PC-9 (cell line): ENCODE data around the gene PRKCA.

Source experiments
- CTCF ChIP-seq: fragments of 200-600 bp; sonication (generic); conservative IDR thresholded peaks from 2 replicates; pipeline ENCODE4 v1.6.1; 2017; ENCODE audit warnings: mixed run types, antibody characterized with exemption, mild to moderate bottlenecking, moderate library complexity
- EZH2 ChIP-seq: fragments of 200-600 bp; sonication (generic); IDR thresholded peaks from 2 replicates; pipeline ENCODE4 v1.8.0; 2017; ENCODE audit warnings: antibody characterized with exemption, low read depth

- no peak for TF ChIP-seq EZH2
- TF ChIP-seq CTCF = no peak
Measured at GRCh38 chr17:66560691-66561090, 258.3 kb downstream of the PRKCA start.
